HFF-Myc (cell line): Measurements from ENCODE around the gene VPREB1.

Source experiments
- DNase-seq: peaks from one replicate; pipeline ENCODE4 v3.0.0-alpha.2; 2011; ENCODE audit warnings: low read depth; ENCODE audit errors: extremely low read depth
- H3K4me3 ChIP-seq: replicated peaks from 2 replicates; pipeline ENCODE4 v1.5.1; 2011; ENCODE audit warnings: low read depth, mild to moderate bottlenecking, control low read depth, low read length
- CTCF ChIP-seq: IDR thresholded peaks from 2 replicates; pipeline ENCODE4 v1.5.1; 2012; ENCODE audit warnings: mild to moderate bottlenecking, low read depth, low read length, control low read depth; ENCODE audit errors: missing control alignments

VPREB1 gene

GRCh38 chr22:22239311-22239939 is 5.2 kb upstream of the VPREB1 start:
- no peak for DNase-seq
- no peak for TF ChIP-seq CTCF
- H3K4me3 ChIP-seq = no peak overlapping the region

GRCh38 chr22:22241554-22241898 is 3.1 kb upstream of the VPREB1 start:
- no peak for TF ChIP-seq CTCF
- no peak for DNase-seq
- no peak overlapping the region for H3K4me3 ChIP-seq

GRCh38 chr22:22242488-22242887 is 2.1 kb upstream of the VPREB1 start:
- no peak for TF ChIP-seq CTCF
- H3K4me3 ChIP-seq = no peak overlapping the region
- no peak for DNase-seq

GRCh38 chr22:22243033-22243680 is 1.4 kb upstream of the VPREB1 start:
- no peak for DNase-seq
- no peak overlapping the region for H3K4me3 ChIP-seq
- no peak for TF ChIP-seq CTCF

- TF ChIP-seq CTCF = no peak
- no peak for DNase-seq
- no peak overlapping the region for H3K4me3 ChIP-seq
Measured at GRCh38 chr22:22245256-22245909, 797 bp downstream of the VPREB1 start.

- no peak overlapping the region for H3K4me3 ChIP-seq
- no peak for DNase-seq
- TF ChIP-seq CTCF = no peak
Measured at GRCh38 chr22:22245935-22246525, 1.4 kb downstream of the VPREB1 start.
